Keratinocyte (primary cell): ENCODE results near the gene ZC2HC1B. TPM values are rescaled to one million over a fixed set of nuclear protein-coding genes. Genes with fewer than 3 reads are reported as not detected.
A peak's percentile ranks its signal among the peaks of the same experiment; 100 is the strongest.

Experiments used
- DNase-seq: peaks from one replicate; pipeline ENCODE4 v3.0.0-alpha.2; 2011; ENCODE audit warnings: low read depth, missing footprints, low spot score
- FAIRE-seq: peaks from 2 replicates; lab custom pipeline; 2011; peaks lifted over from hg19 to GRCh38; lab: Jason Lieb, UNC
- H2AFZ ChIP-seq: 2 replicates; pipeline ENCODE4 v1.6.0; 2012; ENCODE audit warnings: low read length, control low read depth, inconsistent platforms; ENCODE audit not compliant: control insufficient read depth
- H3K27ac ChIP-seq: 2 replicates; pipeline ENCODE4 v1.5.1; 2011; ENCODE audit warnings: low read length; ENCODE audit not compliant: control insufficient read depth, insufficient read depth
- H3K27me3 ChIP-seq: 3 replicates; pipeline ENCODE4 v1.6.0; 2011; ENCODE audit warnings: low read length; ENCODE audit not compliant: control insufficient read depth, insufficient read depth; ENCODE audit errors: extremely low read depth
- H3K36me3 ChIP-seq, 2 experiments: 2 replicates in 1 of 2; 3 replicates in 1 of 2; pipeline ENCODE4 v1.5.1; 2011; ENCODE audit warnings: low read length in 2 of 2, mild to moderate bottlenecking in 1 of 2; ENCODE audit not compliant: control insufficient read depth in 2 of 2, insufficient read depth in 2 of 2; ENCODE audit errors: extremely low read depth in 1 of 2
- H3K4me1 ChIP-seq: 3 replicates; pipeline ENCODE4 v1.5.1; 2011; ENCODE audit warnings: low read length; ENCODE audit not compliant: control insufficient read depth, insufficient read depth; ENCODE audit errors: extremely low read depth
- H3K4me2 ChIP-seq: 3 replicates; pipeline ENCODE4 v1.6.0; 2011; ENCODE audit warnings: low read depth, low read length; ENCODE audit not compliant: control insufficient read depth, insufficient read depth; ENCODE audit errors: extremely low read depth
- H3K4me3 ChIP-seq, 3 experiments: fragments of 200-600 bp in 1 of 3; sonication (generic) in 1 of 3; 2 replicates in 2 of 3; 3 replicates in 1 of 3; pipeline ENCODE4 v1.5.1; 2011 to 2016; ENCODE audit warnings: low read length in 3 of 3, mild to moderate bottlenecking in 3 of 3, control low read depth in 2 of 3, inconsistent platforms in 1 of 3, low read depth in 1 of 3, mixed read lengths in 1 of 3, mixed run types in 1 of 3, moderate library complexity in 1 of 3; ENCODE audit not compliant: control insufficient read depth in 2 of 3, insufficient read depth in 2 of 3; ENCODE audit errors: extremely low read depth in 1 of 3
- H3K79me2 ChIP-seq: 2 replicates; pipeline ENCODE4 v1.6.0; 2012; ENCODE audit warnings: low read length; ENCODE audit not compliant: control insufficient read depth, insufficient read depth
- H3K9ac ChIP-seq: 3 replicates; pipeline ENCODE4 v1.6.0; 2011; ENCODE audit warnings: low read length; ENCODE audit not compliant: control insufficient read depth, insufficient read depth; ENCODE audit errors: extremely low read depth
- H3K9me1 ChIP-seq: 3 replicates; pipeline ENCODE4 v1.6.0; 2011; ENCODE audit warnings: low read length; ENCODE audit not compliant: control insufficient read depth, insufficient read depth; ENCODE audit errors: extremely low read depth
- H3K9me3 ChIP-seq: 2 replicates; pipeline ENCODE4 v1.5.1; 2012; ENCODE audit warnings: low read depth, low read length; ENCODE audit not compliant: control insufficient read depth
- H4K20me1 ChIP-seq: 3 replicates; pipeline ENCODE4 v1.6.0; 2011; ENCODE audit warnings: low read length; ENCODE audit not compliant: control insufficient read depth, insufficient read depth; ENCODE audit errors: extremely low read depth
- CTCF ChIP-seq, 3 experiments: IDR thresholded peaks in 1 of 3; conservative IDR thresholded peaks in 1 of 3; optimal IDR thresholded peaks in 1 of 3; 2 replicates in 2 of 3; 3 replicates in 1 of 3; pipeline versions ENCODE3 to v1.5.1; 2011; ENCODE audit warnings: low read length in 3 of 3, mild to moderate bottlenecking in 3 of 3, moderate library complexity in 2 of 3, control low read depth in 1 of 3, inconsistent platforms in 1 of 3; ENCODE audit not compliant: insufficient read depth in 2 of 3; ENCODE audit errors: extremely low read depth in 1 of 3
- EZH2 ChIP-seq: IDR thresholded peaks from one replicate; pipeline ENCODE4 v1.6.1; 2012; ENCODE audit warnings: inconsistent platforms, mild to moderate bottlenecking, low read length, moderate library complexity
- dilution Hi-C: fragments of 300-500 bp; cut with MboI; formaldehyde crosslinking; loops from one replicate; pipeline ENCODE4 v1.7.0; 2020; ENCODE audit warnings: low sequenced_read_pairs; ENCODE audit not compliant: extremely low pct_ligation_motif_present
- polyA plus RNA-seq, 5 experiments: library from polyadenylated mRNA; depleted of rRNA in 3 of 5; stranded (reverse) in 3 of 5; stranded (forward) in 1 of 5; unstranded in 1 of 5; fragments of >200 nt; gene quantifications; 1 replicate in 1 of 5; 2 replicates in 3 of 5; 3 replicates in 1 of 5; pipeline versions ENCODE4 v1.2.1 to v1.2.3, GENCODE V29; 2011 to 2012; ENCODE audit warnings: missing spikeins in 2 of 5, low read depth in 1 of 5, low replicate concordance in 1 of 5

ZC2HC1B gene
- polyA plus RNA-seq, 1 donor (not counting 4 experiments of a cell fraction or from before 2014, with no cell fraction given) = not detected

- Histone ChIP-seq H4K20me1 (no peaks in the 10 kb centered on the region), H3K9ac (no peak overlapping the region), H3K9me1 (no peaks in the 10 kb centered on the region), H3K79me2 (no peaks in the 10 kb centered on the region), H3K27me3 (no peaks in the 10 kb centered on the region), H3K9me3 (no peaks in the 10 kb centered on the region), H3K27ac (no peak overlapping the region), H3K36me3 (peaks cover 0 to 1% of the 10 kb centered on the region in 2 experiments), H3K4me3 (no peak overlapping the region), H3K4me1 (peaks cover 12% of the 10 kb centered on the region), H3K4me2 (no peak overlapping the region), H2AFZ (no peak overlapping the region)
- dilution Hi-C loops = no loop called here
- FAIRE-seq (peak; percentile 91), DNase-seq (no peak)
- TF ChIP-seq EZH2 (no peak), CTCF (optimal IDR thresholded peaks at IDR 0.05 in 1 of 3, IDR thresholded peaks at IDR 0.05 in 1 of 3, conservative IDR thresholded peaks at IDR 0.05 in 1 of 3; ENCODE audit: extremely low read depth in 1 of 3, insufficient read depth in 2 of 3, low read length in 3 of 3) (peak in 1 of 3 experiments; percentile 11)
These were observed 40.7 kb upstream of the ZC2HC1B start for GRCh38 chr6:143823548-143823947.

GRCh38 chr6:143828572-143828971, 35.7 kb upstream of the ZC2HC1B start:
- H3K79me2 ChIP-seq = no peaks in the 10 kb centered on the region
- no peaks in the 10 kb centered on the region for H3K9me3 ChIP-seq
- H3K27ac ChIP-seq = no peak overlapping the region
- no peaks in the 10 kb centered on the region for H3K9me1 ChIP-seq
- no peak overlapping the region for H3K9ac ChIP-seq
- H3K36me3 ChIP-seq = peaks cover 0 to 2% of the 10 kb centered on the region in 2 experiments
- no peaks in the 10 kb centered on the region for H3K27me3 ChIP-seq
- no peak overlapping the region for H3K4me2 ChIP-seq
- H4K20me1 ChIP-seq = no peaks in the 10 kb centered on the region
- FAIRE-seq = no peak
- TF ChIP-seq CTCF (optimal IDR thresholded peaks at IDR 0.05 in 1 of 3, IDR thresholded peaks at IDR 0.05 in 1 of 3, conservative IDR thresholded peaks at IDR 0.05 in 1 of 3; ENCODE audit: extremely low read depth in 1 of 3, insufficient read depth in 2 of 3, low read length in 3 of 3) (no peak), EZH2 (no peak)
- dilution Hi-C loops = no loop called here
- H3K4me3 ChIP-seq = no peak overlapping the region
- H3K4me1 ChIP-seq = peaks cover 2% of the 10 kb centered on the region
- no peak for DNase-seq
- no peak overlapping the region for H2AFZ ChIP-seq
